Activated CD4-positive, alpha-beta T cell treated with anti-CD3 and anti-CD28 coated beads for 4 hours (primary cell): Measurements from ENCODE around the gene ARHGAP31.
A peak's percentile ranks its signal among the peaks of the same experiment; 100 is the strongest.
"Not testable (repeated sequence)": the region's sequence is repeated elsewhere in the genome, so short reads cannot be mapped to it uniquely, and the experiment has no call there.

Experiments used
- DNase-seq, 2 donors: peaks; one replicate each; pipeline ENCODE4 v3.0.0-alpha.2; 2020

Gene ARHGAP31

DNA sequence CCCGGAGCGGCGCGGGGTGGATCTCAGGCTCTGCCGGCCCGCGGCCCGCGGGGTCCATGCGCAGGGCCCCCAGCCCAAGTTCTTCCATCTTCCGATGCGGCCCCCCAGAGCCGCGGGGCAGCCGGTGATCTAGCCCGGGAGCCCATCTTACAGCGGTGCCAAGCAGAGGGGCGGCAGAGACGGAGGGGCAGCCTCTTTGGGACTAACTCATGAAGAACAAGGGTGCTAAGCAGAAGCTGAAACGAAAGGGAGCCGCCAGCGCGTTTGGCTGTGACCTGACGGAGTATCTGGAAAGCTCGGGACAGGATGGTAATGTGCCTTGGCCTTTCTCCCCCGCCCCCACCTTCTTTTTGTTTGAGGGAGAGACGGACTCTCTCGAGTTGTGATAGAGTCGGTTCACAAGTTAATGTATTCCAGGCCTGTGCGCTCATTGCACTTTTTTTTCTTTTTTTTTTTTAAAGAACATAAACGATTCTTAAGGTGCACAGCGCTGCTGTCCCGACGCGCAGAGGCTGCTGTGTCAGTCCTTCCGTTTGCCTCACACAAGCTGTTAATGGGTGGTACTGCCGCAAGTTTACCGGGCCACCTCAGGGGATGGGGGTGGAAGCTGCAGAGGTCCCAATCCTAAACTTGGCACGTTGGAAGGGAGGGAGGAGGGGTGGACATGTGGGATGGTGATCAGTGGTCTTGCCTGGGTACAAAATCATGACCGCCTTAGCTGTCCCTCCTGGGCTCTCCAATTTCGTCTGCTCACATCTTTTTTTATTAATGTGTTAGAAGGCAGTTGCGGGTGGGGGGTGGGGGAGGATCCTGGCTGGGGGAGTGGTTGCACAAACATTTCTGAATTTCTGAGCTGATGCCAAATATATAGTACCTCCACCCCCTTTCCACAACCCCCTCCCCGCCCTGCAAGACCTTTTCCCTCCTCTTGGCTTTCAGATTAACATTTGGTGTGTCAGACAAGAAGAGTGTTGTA is 801 bp downstream of the ARHGAP31 start:
- peak; percentile 72 to 73 for DNase-seq

DNA sequence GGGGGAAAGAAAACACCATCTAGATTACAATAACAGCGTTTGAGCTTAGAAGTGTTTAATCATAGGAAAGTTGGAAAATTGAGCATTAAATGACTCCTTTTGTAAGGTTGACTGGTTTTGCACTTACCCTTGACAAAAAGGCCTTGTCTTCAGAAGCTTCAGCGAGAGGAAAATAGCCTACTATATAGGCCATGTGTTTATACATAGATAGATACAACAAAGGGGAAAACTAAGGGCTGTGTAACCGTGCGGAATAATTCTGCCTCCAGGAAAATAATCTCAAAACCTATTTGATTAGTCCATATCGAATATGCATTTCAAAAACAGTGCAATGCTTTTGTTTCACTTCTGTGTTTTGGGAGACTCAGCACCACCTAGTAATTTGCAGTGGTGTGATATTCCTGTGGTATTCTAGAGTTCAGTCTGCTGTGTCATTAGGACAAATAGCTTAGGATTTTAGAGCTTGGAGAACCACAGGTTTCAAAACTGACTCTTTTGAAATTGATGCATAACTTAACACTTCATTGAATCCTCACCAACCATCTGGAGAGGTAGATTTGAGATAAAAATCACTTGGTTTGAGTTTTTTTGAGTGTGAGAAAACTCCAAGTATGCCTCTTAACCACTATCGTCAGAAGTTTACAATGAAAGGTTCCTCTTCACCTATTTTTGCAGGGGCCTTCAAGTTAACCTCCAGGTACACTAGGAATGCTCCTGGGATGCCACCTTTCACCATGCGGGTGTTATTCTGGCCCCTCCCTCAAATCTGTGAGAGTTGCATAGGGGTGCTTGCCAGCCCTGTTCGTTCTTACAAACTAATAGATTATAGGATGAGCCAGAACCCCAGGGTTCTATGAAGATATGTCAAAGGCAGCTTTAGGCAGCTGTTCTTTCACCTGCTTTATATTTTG is 1.9 kb downstream of the ARHGAP31 start:
- no peak for DNase-seq

DNA sequence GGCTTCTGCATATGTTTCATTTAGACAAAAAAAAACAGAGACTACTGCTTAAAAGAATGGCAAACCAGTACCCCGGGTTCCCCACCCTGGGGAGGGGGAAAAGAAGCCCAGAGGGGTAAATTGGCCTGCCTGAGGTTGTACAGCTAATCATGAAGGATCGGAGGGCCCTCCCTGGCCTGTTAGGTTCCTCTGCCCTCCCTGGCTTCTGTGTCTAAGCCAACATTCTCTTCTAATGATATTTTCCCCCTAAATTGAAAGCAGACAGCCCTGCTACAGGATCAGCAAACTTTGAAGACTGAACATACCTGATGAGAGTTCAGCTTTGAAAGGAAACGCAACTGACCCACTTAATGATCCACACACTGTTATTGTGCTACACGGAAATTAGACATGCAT is 2.5 kb downstream of the ARHGAP31 start:
- DNase-seq, result no peak

DNA sequence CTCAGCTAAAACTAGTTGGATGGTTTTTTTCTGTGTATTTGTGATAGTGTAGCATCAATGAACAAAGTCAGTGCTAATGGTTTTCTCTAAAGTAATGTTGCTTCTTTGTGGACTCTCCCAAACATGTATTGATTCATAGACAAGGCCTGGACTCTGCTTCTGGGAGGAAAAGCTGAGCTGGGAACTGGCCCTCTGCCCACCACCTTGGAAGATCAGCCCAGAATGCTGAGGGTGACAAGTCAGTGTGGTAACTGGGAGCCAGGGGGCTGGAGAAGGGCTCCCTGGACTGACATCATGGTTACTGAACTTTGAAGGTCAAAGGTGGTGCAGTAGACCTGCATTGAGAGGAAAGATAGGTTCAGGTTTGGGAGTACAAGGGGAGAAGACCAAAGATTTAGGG is 3.0 kb downstream of the ARHGAP31 start:
- no peak for DNase-seq

DNA sequence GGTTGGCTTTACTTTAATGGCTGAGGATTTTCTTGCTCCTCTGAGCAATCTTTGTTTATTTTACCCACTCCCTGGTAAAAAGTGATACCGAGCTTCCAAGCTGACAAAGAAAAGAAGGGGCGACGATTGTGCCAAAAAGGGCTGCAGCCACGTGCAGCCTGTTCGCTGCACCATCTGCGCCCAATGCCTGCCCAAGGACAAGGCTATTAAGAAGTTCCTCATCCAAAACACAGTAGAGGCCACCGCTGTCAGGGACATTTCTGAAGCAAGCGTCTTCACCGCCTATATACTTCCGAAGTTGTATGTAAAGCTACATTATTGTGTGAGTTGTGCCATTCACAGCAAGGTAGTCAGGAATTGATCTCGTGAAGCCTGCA is 4.4 kb downstream of the ARHGAP31 start:
- DNase-seq, result no peak

DNA sequence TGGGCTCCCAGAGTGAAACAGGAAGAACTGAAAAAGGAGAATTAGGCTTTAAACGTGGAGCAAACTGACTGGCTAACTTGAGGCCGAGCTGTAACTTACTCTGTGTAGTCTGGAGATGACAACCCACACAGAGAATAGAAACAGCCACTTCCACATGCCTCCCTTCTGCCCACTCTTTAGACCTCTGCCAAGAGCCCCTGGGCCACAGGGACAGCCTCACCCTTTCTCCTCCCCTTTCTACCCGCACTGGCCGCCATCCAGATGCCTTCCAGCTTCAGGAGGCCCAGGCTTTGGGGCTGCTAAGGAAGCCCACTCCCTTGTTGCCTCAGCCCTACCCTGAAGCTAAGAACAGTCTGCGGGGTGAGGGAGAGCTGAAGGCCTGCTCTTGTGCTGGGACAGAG is 6.8 kb downstream of the ARHGAP31 start:
- no peak for DNase-seq

DNA sequence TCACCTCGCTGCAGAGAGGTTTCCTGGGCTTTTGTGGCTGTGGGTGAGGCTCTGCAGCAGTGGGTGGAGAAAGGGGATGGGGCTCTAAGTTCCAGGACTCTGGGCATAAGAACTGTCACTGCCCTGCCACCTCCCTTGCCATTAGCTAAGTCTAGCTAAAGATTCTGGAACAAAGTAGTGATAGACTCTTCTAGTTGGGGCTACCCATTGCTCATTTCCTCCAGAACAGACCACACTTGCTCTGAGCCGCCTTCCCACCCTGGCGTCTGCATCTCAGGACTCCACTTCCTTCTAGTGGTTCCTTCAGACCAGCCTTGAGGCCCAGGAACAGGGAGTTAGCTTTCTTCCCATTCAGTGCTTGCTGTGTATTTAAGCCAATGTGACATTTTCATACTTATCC is 7.5 kb downstream of the ARHGAP31 start:
- DNase-seq, result no peak

DNA sequence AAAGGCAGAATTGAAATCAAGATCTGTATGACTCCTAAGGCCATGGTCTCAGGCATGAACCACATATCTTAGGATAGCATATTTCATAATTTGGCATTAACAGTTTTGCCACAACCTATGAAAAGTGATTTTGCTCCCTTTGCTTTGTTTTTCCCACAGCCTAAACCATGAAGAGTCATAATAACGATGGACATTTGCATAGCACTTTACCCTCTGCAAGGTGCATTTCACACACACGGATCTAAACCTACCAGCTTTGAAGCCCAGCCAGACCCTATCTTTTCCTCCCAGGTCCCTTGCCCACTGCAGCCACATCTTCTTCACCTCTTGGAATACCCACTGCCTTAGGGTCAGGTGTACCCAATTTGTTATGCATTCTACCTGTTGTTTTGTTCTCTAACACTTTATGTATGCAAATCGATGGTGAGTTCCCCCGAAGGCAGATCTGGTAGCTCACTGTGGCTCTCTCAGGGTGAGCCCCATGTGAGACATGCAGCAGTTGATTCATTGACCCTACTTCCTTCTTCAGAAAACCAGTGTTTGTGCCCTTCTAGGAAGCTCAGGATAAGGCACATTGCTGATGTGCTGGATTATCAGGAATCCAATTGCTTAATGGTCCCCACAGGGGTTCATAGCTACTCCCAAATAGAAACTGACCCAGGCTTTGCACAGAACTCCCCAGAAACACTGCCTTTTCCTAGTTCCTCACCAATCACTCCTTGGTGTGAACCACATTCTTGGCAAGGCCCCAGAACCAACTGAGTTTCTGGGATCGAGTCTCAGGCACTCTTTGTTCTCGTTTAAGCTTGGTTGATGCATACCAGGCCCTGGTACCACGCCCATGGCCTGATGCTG is 8.7 kb downstream of the ARHGAP31 start:
- DNase-seq, result no peak

DNA sequence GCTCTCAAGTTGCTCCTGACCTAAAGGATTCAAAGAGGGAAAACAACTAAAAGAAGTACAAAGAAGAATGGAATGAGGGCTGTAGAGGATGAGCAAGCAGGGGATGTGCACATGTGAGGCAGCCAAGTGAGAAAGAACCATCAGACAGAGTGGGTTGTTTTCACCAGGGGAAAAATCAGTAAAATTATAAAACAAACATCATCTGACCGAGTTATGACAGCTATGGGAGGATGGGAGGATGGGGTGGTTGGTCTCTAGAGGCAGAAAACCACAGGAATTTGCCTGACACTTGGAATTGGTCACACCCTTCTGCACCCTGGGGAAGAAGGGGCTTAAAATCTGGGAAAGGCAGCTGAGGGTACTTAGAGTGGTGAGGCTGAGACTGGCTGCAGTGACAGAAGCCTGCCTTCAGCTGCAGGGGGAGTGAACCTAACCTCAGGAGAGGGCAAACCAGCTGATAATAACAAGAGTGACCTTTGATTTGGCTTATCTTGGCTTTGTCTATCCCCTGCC is 10.1 kb downstream of the ARHGAP31 start:
- DNase-seq, result no peak

DNA sequence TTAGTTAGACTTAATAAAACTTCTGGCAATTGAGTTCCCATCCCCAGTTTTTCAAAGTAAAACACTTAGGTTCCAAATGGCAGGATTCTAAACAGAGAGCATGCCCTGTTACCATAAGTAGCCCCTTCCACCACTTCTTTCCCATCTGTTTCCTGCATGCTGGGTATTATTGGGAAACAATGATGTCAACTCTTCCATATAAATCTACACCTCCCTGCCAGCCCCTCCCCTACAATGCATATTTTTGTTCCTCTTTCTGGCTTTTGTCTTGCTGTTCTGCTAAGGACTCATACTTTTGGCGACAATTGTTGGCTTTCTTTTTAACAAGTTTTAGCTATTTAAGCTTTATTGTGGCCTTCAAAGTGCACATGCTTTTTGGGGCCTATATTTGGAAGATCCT is 11.1 kb downstream of the ARHGAP31 start:
- no peak for DNase-seq

DNA sequence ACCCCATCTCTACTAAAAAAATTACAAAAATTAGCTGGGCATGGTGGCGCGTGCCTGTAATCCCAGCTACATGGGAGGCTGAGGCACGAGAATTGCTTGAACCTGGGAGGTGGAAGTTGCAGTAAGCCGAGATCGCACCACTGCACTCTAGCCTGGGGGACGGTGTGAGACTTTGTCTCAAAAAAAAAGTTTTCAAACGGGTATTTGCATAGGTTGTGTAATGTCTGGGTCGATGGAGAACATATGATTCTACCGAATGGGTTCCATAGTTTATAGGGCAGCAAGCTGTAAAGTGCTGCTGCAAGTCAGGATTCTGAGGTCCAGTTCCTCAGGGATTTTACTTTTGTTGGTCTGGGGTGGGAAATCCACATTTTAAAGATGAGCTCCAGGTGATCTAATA is 12.2 kb downstream of the ARHGAP31 start:
- not testable (repeated sequence) for DNase-seq

DNA sequence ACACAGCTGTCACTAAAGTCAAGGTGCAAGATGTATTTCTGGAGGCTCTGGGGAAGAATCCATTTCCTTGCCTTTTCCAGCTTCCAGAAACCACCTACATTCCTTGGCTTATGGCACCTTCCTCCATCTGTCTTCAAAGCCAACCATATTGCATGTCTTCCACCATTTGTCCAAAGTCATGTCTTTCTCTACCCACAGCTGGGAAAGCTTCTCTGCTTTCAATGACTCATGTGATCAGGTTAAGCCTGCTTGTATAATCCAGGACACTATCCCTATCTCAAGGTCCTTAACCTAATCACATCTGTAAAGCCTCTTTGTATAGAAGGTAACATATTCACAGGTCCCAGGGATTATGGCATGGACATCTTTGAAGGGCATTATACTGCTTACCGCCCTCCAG is 14.2 kb downstream of the ARHGAP31 start:
- no peak for DNase-seq

DNA sequence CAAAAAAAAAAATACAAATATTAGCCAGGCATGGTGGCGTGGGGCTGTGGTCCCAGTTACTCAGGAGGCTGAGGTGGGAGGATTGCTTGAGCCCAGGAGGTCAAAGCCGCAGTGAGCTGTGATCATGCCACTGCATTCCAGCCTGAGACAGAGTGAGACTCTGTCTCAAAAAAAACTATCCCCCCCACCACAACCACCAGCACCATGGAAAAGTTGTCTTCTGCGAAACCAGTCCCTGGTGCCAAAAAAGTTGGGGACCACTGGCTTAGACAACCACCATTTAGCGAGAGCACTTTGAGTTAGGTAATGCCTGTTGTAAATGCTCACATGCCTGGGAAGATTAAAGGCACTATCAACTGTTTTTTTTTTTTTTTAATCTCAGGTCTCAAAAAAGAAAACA is 15.4 kb downstream of the ARHGAP31 start:
- DNase-seq, result no peak

DNA sequence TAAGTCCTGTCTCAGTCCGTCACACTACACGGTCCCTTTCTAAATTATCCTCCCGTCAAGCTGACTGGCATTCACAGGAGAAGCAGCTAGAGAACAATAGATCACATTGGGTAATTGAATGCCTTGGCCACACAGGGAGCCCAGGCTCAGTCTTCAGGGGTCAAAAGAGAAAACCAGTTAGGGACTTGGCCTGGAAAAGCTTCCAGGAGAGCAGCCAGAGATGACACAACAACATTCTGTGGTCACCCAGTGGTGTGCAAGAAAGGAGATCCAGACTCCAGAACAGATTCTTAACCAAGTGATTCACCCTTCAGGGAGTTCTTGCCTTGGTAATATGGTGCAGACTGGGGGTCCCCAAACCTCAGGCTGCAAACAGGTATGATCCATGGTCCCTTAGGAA is 15.9 kb downstream of the ARHGAP31 start:
- no peak for DNase-seq

DNA sequence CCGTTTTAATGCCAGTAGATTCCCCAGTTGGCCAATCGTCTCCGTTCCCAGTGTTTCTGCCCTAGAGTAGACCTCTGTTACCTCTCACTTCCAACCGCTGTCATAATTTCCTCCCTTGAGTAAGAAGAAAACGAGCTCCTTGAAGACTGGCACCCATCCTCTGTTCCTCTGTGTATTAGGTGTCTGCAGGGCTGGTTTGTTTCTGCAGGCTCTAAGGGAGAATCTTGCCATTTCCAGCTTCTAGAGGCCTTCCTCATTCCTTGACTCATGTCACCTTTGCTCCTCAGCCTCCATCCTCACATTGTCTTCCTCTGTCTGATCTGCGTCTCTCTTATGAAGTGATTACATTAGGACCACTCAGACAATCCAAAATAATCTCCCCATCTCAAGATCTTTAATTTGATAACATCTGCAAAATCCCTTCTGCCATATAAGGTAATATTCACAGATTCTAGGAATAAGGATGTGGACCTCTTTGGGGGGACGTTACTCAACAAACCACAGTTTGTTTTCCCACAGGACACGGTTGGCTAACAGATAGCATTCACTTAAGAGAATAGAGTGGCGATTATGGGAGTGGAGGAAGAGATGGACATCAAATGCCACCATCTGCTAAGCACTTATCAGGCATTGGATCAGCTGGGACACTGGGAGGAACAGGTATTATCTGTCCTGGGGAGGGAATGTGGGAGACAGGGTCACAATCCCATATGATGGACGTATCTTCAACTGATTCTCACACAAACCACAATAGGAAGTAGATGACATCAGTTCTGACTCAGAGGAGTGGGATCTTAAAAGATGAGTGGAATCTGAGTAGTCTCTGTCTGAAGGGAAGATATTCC is 17.1 kb downstream of the ARHGAP31 start:
- DNase-seq, result no peak

DNA sequence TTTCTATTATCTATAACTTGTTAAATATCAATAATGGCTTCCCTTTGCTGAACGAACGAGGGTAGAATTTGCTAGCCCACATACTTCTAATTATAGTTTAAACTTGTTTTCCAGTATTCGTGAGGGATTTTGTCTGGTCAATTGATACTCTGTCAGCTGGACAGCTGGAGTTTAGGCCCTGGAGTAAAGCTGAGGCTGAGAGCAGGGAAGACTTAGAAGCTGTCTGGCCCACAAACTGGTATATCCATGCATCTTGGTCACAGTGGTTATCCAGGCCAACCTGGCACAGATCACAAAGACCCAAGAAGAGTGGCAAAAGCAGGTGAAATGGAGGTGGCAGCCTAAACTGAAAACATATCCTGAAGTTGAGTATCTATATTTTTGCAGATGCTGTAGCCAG is 19.3 kb downstream of the ARHGAP31 start:
- no peak for DNase-seq

DNA sequence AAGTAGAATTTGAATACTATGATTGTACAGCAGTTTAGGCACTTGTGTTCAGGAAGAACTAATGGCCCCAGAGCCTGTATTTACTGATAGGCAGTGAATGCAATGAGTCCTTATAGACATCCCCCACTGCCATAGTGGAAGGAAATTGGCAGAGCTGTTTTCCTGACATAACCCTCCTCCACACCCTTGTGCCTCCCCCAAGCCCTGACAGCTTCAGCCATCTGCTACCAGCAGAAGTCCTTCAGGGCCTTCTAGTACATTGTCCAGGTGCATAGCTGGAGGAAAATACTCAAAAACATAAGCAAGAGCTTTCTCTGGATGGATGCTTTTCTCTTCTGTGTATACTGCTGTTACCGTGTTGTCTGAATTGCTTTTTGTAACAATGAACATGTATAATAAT is 20.6 kb downstream of the ARHGAP31 start:
- DNase-seq, result no peak

DNA sequence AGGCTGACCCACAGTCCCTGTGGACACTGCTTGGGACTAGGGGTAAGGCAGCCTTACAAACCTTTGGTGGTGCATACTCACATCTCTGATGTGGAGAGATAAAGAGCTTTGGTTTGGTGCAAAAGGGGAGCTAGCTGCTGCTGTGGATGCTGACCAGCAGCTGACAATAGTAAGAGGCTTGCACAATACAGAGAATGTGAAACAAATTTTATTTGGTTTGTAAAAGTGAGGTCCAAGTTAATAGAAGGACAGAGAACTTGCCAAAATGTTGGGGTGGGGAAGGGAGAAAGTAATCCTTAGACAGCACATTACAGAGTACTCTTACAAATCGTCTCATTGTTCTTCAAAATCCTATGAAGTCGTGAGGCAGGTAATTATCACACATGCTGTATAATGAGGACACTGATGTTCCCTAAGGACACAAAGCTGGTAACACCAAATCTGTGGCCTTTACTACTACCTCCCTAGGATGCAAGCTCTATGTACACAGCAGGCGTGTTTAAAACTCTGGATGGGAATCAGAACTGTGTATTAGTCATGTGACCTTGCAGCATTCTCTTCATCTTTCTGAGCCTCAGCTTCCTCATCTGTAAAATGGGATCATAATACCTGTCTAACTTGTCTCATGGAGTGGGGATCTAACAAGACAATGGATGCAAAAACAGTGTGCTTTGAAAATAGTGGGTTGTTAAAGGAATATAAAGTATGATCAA is 21.6 kb downstream of the ARHGAP31 start:
- DNase-seq, result no peak

DNA sequence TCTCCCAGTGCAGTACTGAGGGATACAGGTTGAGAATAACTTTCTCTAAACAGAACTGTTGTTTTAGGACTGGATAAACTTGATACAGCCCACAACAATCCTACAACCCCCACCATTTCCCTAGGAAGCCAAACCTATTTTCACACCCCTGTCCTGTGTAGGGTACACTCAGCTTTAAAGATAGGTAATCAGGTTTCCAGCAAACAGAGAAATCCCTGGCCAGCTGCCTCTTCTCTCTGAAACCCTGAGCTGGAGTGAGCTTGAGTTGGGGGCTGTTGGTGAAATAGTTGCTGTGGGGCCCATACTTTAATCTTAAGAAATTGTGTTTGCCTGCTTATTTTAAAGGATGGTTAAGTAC is 22.1 kb downstream of the ARHGAP31 start:
- no peak for DNase-seq

DNA sequence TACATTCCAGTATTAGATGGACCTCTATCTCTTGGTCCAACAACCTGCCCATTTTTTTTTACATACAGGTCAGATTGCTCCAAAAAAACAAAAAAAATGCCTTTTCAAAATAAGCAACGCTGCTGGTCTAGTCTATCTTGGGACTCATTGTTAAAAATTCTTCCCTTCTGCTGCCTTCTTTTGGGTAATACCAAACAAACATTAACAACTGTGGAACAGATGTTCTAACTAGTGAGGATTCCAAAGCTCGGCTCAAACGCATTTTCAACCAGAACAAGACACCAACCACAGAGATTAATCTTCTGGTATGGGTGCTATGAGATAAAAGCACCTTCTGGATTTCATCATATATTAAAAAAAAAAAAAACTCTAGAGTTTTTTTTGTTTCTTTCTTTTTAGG is 24.7 kb downstream of the ARHGAP31 start:
- no peak for DNase-seq

DNA sequence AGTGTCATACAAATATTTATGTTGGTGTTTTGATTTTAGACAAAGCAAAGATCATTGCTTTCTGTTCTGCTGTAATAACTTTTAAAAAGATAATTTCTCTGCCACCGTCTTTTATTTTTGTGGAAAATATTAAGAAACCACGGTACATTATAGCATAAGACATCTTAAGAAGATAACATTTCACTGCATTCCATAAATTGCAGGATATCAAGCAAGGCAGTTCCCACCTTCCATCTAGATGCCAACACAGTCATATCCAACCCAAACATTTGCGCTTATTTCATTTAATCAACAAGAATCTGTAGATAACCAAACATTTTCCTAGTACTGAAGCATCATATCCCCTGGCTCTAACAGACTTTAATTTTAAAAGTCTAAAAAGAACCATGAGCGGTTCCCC is 25.1 kb downstream of the ARHGAP31 start:
- no peak for DNase-seq
